ENCODE results near the gene USP31.

The USP31 gene

DNA sequence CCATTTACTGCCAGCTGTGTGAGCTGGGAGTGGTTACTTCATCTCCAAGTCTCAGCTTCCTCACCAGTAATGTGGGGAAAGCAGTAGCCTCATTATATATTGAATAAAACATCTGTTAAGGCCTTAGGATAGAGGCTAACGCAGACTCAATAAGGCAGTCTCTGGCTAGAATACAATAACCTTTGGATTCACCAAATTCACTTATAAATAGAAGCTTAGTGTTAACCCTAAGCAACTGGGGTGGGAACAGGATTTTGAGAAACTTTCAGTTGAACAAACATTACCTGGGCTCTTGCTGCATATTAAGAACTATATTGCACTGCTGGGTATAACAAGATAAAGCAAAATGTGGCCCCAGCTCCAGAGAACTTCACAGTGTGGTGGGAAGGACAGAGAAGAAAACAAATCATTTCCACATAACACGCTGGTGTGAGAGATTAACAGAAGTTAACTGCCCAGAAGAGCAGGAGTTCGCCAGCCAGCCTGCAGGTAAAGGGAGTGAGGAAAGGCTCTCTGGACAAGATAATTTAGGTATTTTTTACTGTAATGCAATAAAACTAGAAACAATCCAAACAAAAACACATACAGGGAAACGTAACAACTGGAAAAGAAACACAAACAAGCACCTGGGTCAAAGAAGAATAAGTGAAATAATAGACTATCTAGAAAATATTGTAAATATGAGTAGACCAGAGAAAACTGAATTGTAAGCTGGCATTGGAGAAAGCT is 57.0 kb downstream of the USP31 start:
- no peak for DNase-seq

DNA sequence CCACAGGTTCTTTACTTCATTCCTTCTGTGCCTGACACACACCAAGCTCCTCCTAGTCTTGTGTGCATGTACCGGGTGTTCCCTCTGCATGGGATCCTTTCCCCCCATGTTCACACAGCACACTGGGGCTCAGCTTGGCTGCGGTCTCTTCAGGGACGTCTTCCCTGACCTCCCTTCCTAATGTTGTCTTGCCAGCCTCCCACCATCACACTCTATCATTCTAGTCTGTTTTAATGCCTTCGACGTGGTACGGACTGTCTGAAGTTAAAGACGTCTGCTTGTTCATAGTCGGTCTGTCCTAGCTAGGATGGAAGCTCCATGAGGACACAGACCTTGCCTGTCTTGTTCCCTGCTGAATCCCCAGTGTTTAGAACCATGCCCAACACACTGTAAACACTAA is 60.1 kb downstream of the USP31 start:
- no peak for DNase-seq

DNA sequence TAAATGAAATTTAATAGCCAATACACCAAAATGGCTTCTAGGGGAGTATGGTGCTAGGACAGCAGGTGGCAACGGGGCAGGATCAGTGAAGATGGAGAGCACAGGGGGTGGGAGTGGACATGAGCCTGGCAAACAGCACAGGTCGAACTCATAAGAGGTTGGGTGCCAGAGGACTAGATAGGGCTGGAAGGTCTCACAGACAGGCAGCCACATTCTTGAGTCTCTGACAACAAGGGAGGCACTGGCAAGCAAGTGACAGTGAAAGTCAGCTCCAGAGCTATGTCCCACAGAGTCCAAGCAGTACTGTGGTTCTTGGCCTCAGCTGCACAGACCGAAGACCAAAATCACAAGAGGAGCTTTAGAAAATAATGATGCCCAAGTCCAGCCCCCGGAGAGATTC is 61.2 kb downstream of the USP31 start:
- no peak for DNase-seq

GRCh38 chr16:23085949-23086348 is 63.3 kb downstream of the USP31 start:
- DNase-seq: no peak

DNA sequence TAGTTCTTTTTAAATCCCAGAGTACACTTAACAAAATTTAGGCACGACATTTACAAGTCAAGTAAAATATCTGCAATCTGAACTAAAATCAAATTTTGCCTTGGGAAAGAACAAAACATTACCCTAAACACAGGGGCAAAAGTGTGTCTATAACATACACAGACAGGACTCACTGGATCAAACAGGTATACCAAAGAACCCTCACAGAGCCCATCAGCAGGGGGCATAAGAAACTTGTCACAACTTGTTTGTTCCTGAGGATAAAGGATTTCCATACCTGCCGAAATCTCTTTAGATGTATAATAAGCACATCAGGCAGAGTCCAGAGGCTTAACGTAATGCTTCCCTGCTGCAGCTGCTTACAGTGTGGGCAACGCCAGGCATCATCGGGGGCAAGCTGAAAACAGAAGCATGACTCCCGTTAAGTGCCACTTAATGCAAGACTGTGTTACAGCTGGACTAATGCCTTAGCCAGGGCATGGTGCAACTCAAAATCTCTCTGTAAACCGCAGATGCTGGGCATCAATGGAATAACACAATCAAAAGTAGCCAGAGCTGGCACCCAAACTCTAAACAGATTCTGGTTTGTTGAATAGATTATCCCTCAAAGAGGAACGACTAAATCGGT is 67.0 kb downstream of the USP31 start:
- DNase-seq: no peak

- no peak for DNase-seq
These were observed 67.6 kb downstream of the USP31 start for GRCh38 chr16:23081675-23082119.

DNA sequence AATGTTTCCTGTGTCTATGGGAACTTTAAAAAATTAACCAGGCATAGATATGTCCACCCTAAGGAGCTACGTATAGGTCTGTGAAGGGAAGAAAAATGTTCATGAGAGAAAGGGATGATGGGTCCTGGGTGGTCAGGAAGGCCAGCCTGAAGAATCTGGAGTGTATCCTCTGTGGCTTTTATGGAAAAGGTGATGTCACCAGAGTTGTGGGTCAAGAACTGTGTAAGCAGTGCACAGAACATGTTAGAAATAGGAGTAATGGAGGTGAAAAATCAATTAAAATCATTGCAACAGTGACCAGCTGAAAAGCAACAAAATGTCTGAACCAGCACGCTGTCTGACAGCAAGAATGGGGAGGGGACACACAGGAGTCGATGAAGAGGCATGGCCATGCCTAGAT is 68.5 kb downstream of the USP31 start:
- DNase-seq: no peak

GRCh38 chr16:23080329-23080728 is 68.9 kb downstream of the USP31 start:
- DNase-seq: no peak

GRCh38 chr16:23079675-23080301 is 69.5 kb downstream of the USP31 start:
- DNase-seq: no peak

- DNase-seq: no peak
These were observed 74.8 kb downstream of the USP31 start for GRCh38 chr16:23074423-23074822.

DNA sequence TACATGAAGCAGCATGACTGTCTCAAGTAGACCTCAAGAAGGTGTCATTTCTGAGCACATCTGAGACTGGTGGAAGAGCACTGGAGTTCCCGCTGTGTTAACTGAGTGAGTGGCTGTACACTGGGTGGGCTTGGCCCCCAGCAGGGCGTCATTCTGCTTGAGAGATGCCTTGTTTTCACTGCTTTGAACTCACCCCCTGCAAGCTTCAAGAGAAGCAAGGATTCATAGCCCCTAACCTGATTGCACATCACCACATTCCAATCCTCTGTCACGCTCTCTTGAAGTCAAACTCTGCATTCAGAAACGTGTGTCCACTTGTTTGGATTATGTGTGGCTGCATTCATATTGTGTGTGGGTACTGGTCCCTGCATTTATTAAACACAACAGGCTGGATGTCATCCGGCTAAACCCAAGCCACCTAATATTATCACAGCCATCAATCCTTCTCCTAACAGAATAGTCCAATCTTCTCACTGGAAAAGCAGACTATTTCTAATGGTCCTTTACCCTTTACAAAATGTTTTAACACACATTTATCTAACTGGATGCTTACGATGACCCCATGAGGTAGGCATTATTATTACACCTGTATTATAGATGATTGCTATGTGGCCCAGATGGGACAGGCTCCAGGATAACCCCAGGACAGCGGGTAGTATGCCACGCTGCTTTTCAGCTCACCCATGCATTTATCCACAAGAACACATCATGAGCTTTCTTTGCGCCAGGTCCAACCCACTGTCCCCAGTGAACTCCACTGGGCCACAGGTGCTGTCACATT is 76.3 kb downstream of the USP31 start:
- DNase-seq: no peak

DNA sequence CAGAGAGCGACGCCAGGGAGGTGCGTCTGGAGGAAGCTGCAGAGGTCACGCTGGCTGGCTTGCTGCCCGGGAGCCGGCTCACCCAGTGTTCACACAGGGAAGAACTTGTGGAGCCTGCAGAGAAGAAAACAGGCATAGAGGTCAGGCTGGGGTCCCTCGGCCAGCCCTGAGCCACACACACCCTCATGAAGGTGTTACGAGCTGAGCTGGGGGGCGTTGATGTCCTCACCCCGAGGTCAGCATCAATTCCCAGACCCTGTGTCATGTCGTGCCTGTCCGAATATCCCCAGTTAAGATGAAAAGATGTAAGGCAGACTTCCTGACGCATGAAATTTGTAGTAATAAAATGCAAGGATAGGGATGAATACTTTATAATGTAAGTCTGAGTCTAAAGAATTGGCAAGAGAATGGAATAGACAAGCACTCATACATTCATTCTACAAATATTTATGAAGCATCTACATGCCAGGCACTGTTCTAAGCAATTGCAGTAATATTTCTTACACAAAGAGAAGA is 77.1 kb downstream of the USP31 start:
- no peak for DNase-seq

GRCh38 chr16:23071196-23072083 is 77.8 kb downstream of the USP31 start:
- DNase-seq: no peak

DNA sequence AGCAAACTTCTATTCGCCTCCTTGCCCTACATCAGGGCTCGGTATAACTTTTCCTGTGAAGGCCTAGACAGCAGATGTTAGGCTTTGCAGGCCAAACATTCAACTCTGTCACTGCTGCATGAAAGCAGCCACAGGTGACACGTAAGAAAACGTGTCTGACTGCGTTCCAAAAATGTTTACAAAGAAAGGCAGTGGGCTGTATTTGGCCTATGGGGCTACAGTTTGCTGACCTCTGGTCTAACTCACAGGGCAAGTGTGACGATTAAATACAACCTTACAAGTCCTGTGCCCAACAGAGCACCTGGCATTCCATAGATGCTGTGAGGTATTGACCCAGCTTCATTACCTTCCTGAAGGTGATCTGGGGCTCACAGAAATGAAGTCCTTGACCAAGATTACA is 79.4 kb downstream of the USP31 start:
- DNase-seq: no peak

- no peak for DNase-seq
These were observed 81.0 kb downstream of the USP31 start for GRCh38 chr16:23068079-23068736.

DNA sequence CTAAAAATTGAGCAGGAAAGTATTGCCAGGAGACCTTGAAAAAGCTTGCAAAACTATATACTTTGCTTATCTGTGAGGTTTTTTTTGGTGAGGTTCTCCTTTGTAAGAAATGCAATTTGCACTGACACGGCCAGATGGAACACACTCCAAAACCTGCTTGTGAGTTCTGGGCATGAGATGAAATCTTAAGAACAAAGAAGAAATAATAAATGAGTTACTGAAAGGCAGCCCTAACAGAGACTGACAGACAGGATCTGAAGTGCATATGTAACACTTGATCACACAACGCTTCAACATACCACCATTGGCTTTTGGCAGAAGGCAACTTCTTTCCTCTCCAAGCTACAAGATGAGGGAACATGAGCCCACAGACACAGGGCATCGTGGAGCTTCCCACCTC is 82.6 kb downstream of the USP31 start:
- no peak for DNase-seq

DNA sequence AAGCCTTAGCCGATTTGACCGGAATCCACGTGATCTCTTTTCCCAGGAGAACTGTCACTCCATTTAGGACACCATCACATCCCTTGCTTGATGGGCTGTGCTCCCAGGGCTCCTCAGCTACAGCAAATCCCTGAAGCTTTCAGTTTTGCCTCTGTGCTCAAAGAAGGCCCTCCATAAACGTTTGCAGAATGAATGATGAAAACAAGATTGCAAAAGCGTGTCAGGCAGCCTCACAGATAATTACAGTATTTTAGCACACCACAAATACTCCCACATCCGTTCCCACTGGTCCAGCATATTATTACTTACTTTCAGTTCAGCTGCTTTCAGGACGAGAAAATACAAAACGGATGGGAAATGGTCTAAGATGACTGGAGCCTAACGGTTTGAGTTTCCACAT is 84.6 kb downstream of the USP31 start:
- no peak for DNase-seq

- no peak for DNase-seq
These were observed 86.7 kb downstream of the USP31 start for GRCh38 chr16:23062524-23062923.

GRCh38 chr16:23061669-23062068 is 87.6 kb downstream of the USP31 start:
- DNase-seq: no peak

DNA sequence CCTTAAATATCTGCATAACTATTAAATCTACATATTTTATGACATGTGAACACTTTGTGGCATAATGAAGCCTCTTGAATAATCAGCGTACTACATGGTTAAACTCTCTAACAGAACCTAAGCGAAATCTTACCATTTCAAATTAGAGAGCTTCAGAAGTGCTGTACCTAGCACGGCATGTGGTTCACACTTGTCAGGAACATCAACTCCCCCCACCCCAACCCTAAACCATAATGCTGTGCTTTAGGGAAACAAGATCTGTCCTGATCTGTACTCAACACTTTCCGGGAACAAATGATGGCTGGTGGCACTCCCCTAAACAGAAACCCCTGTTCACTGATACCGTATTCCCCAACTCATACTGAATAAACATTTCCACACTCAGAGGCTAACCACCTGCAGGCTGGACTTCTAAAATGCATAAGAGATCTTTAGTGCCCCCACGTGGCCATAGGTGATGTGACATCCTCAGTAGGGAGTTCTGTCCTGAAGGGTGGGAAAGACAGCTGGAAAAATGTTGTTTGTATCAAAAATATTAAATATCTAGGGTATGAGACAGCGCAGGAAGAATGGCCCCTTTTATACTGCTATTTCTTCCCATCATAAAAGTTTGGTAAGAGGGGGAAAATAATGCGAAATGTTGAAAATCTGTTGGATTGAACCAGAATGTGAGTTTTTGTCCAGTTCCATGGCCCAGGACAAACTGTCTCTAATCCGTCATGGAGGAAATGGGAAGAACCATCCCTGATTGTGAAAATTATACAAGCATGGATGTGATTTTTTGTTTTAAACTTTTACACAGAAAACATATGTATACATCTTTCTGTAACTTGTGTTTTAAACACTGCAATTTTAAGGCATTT is 88.6 kb downstream of the USP31 start:
- peak in 2 of 4 experiments; percentile 13 to 31 for DNase-seq

DNA sequence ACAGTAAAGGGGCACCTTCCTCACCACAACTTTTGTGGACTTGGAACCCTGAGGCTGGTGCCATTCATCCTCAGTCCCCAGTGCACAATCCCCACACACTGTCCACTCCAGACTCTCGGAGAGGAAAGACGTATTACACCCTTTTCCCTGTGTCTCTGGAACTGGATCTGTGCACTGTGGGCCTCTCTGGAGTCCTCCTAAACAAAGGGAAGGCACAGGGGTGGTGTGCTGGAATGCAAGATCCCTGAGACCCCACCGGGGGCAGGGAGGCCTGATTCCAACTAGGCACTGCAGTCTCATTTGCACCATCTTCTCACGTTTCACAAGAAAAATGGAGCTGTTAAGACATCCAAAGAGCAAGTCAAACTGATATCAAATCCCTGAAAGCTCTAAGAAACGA is 89.8 kb downstream of the USP31 start:
- no peak for DNase-seq
